Caco-2 (cell line): Measurements from ENCODE around the gene CDKN2AIPNL. TPM values are rescaled to one million over a fixed set of nuclear protein-coding genes. Genes with fewer than 3 reads are reported as not detected.
"Not testable (repeated sequence)": the region's sequence is repeated elsewhere in the genome, so short reads cannot be mapped to it uniquely, and the experiment has no call there.

Source experiments
- BruUV-seq: library from RNA; stranded (reverse); fragments of 400-500 nt; replicated peaks from 2 replicates; lab custom pipeline; 2021; lab: Mats Ljungman, UMichigan
- CTCF ChIA-PET: fragments of 300-600 bp; sonication (Branson Sonifier 250); formaldehyde crosslinking; loops from one replicate; lab custom pipeline; 2022; ENCODE audit warnings: antibody characterized with exemption; lab: Charles Lee
- POLR2A ChIA-PET: fragments of 300-600 bp; sonication (Branson Sonifier 250); formaldehyde crosslinking; loops from one replicate; lab custom pipeline; 2022; ENCODE audit warnings: antibody characterized with exemption; lab: Charles Lee
- DNase-seq, 2 experiments: peaks; one replicate each; pipeline versions ENCODE4 v3.0.0 to v3.0.0-alpha.2; 2020 to 2022
- H3K27me3 ChIP-seq: replicated peaks from 2 replicates; pipeline ENCODE4 v1.6.0; 2011; ENCODE audit warnings: low read length; ENCODE audit not compliant: control insufficient read depth, insufficient read depth
- H3K36me3 ChIP-seq: 2 replicates; pipeline ENCODE4 v1.5.1; 2011; ENCODE audit warnings: low read length; ENCODE audit not compliant: control insufficient read depth, insufficient read depth
- H3K4me1 ChIP-seq: fragments of 250-450 bp; sonication (Bioruptor Pico); 2 replicates; pipeline ENCODE4 v1.5.1; 2020; ENCODE audit warnings: mild to moderate bottlenecking
- H3K4me3 ChIP-seq: 2 replicates; pipeline ENCODE4 v1.5.1; 2011; ENCODE audit warnings: low read depth, mild to moderate bottlenecking, control low read depth, low read length
- H3K9me3 ChIP-seq: fragments of 250-450 bp; sonication (Bioruptor Pico); 2 replicates; pipeline ENCODE4 v1.5.1; 2020; ENCODE audit warnings: mild to moderate bottlenecking, moderate library complexity
- H3K27ac Mint-ChIP-seq: one replicate; pipeline ENCODE4 v1.8.0; 2022; ENCODE audit warnings: mixed read lengths; ENCODE audit not compliant: unreplicated experiment
- H3K27me3 Mint-ChIP-seq: one replicate; pipeline ENCODE4 v1.8.0; 2022; ENCODE audit warnings: mixed read lengths; ENCODE audit not compliant: insufficient read depth, unreplicated experiment
- H3K36me3 Mint-ChIP-seq: one replicate; pipeline ENCODE4 v1.8.0; 2022; ENCODE audit warnings: mild to moderate bottlenecking, mixed read lengths; ENCODE audit not compliant: insufficient read depth, unreplicated experiment
- H3K4me1 Mint-ChIP-seq: one replicate; pipeline ENCODE4 v1.8.0; 2022; ENCODE audit warnings: low read depth, mixed read lengths; ENCODE audit not compliant: unreplicated experiment
- H3K4me3 Mint-ChIP-seq: one replicate; pipeline ENCODE4 v1.8.0; 2022; ENCODE audit warnings: mild to moderate bottlenecking, moderate library complexity, mixed read lengths; ENCODE audit not compliant: unreplicated experiment
- H3K9me3 Mint-ChIP-seq: one replicate; pipeline ENCODE4 v1.8.0; 2022; ENCODE audit warnings: mixed read lengths; ENCODE audit not compliant: unreplicated experiment
- CTCF ChIP-seq, 2 experiments: fragments of 200-600 bp in 1 of 2; IDR thresholded peaks; 1 replicate in 1 of 2; 2 replicates in 1 of 2; pipeline versions ENCODE4 v1.5.1 to v1.8.0; 2011 to 2022; ENCODE audit warnings: antibody characterized with exemption in 1 of 2, control low read depth in 1 of 2, inconsistent platforms in 1 of 2, low read depth in 1 of 2, low read length in 1 of 2, mild to moderate bottlenecking in 1 of 2, moderate library complexity in 1 of 2; ENCODE audit not compliant: insufficient read depth in 1 of 2, severe bottlenecking in 1 of 2, unreplicated experiment in 1 of 2
- intact Hi-C: fragments of 100-400 bp; cut with micrococcal nuclease; formaldehyde crosslinking; loops from one replicate; pipeline ENCODE4 v1.10.0; 2022; ENCODE audit not compliant: unreplicated experiment
- total RNA-seq: library from RNA; stranded (reverse); gene quantifications from 2 replicates; pipeline ENCODE4 v1.2.3, GENCODE V29; 2022

Gene CDKN2AIPNL
- total RNA-seq, 1 experiment from 2014 or later: 53.2 TPM

GRCh38 chr5:134380346-134380745 is 31.3 kb downstream of the CDKN2AIPNL start:
- Mint-ChIP-seq H3K4me3 (no peak overlapping the region), H3K27ac (no peak overlapping the region), H3K27me3 (no peaks in the 10 kb centered on the region), H3K9me3 (no peaks in the 10 kb centered on the region), H3K4me1 (no peaks in the 10 kb centered on the region), H3K36me3 (peaks cover 93% of the 10 kb centered on the region)
- Histone ChIP-seq H3K27me3 (no peaks in the 10 kb centered on the region), H3K9me3 (no peaks in the 10 kb centered on the region), H3K4me1 (no peaks in the 10 kb centered on the region), H3K36me3 (peaks cover 1% of the 10 kb centered on the region; the same call in 1 of the 2 replicates), H3K4me3 (no peak overlapping the region)
- TF ChIP-seq CTCF (IDR thresholded peaks at IDR 0.05; ENCODE audit: insufficient read depth in 1 of 2, low read depth in 1 of 2, low read length in 1 of 2, severe bottlenecking in 1 of 2, unreplicated experiment in 1 of 2): no peak
- POLR2A ChIA-PET: no interaction called here
- DNase-seq: no peak
- intact Hi-C loops: no loop called here
- CTCF ChIA-PET: no interaction called here
- no TSS peak for BruUV-seq

- ChIA-PET CTCF (interaction anchor here (1.0 kb wide), 1 partner anchor 41 kb away, joined by 3 read pairs; no protein-coding TSS in a partner anchor), POLR2A (no interaction called here)
- H3K9me3 ChIP-seq: no peaks in the 10 kb centered on the region
- no peaks in the 10 kb centered on the region for H3K27me3 ChIP-seq
- DNase-seq: peak in 1 of 2 experiments; percentile 28
- no peak overlapping the region for H3K4me3 ChIP-seq
- no peaks in the 10 kb centered on the region for H3K9me3 Mint-ChIP-seq
- H3K36me3 Mint-ChIP-seq: peaks cover 75% of the 10 kb centered on the region
- no peaks in the 10 kb centered on the region for H3K27me3 Mint-ChIP-seq
- no peak overlapping the region for H3K4me3 Mint-ChIP-seq
- intact Hi-C loops: loop anchor here (2.0 to 5.0 kb wide), 5 partner anchors 72 to 203 kb away; partner anchors contain the start of genes JADE2 and PPP2CA
- TF ChIP-seq CTCF (IDR thresholded peaks at IDR 0.05; ENCODE audit: insufficient read depth in 1 of 2, low read depth in 1 of 2, low read length in 1 of 2, severe bottlenecking in 1 of 2, unreplicated experiment in 1 of 2): no peak
- H3K36me3 ChIP-seq: peaks cover 2% of the 10 kb centered on the region
- peaks cover 11% of the 10 kb centered on the region for H3K4me1 Mint-ChIP-seq
- H3K27ac Mint-ChIP-seq: no peak overlapping the region
- no peaks in the 10 kb centered on the region for H3K4me1 ChIP-seq
- BruUV-seq: no TSS peak
Measured at GRCh38 chr5:134374232-134374631, 37.4 kb downstream of the CDKN2AIPNL start.

GRCh38 chr5:134373633-134374032 is 38.0 kb downstream of the CDKN2AIPNL start:
- BruUV-seq, POLR2A ChIA-PET, H3K9me3 Mint-ChIP-seq, H3K27ac Mint-ChIP-seq, H3K36me3 ChIP-seq, H3K9me3 ChIP-seq, CTCF ChIA-PET, H3K4me3 ChIP-seq, H3K4me1 ChIP-seq, H3K27me3 Mint-ChIP-seq, H3K27me3 ChIP-seq, DNase-seq: not testable (repeated sequence)
- Mint-ChIP-seq H3K4me1 (peaks cover 11% of the 10 kb centered on the region), H3K4me3 (peak overlapping the region; percentile 97), H3K36me3 (peaks cover 69% of the 10 kb centered on the region)
- intact Hi-C loops: loop anchor here (2.0 to 5.0 kb wide), 5 partner anchors 71 to 203 kb away; partner anchors contain the start of genes JADE2 and PPP2CA
